ENCODE measurements around the gene OR51E1. TPM values are rescaled to one million over a fixed set of nuclear protein-coding genes. Genes with fewer than 3 reads are reported as not detected.
A peak's percentile ranks its signal among the peaks of the same experiment; 100 is the strongest.

OR51E1 gene
- total RNA-seq, 3 donors from 2014 or later (not counting 1 experiment from before 2014, with no cell fraction given) = not detected

DNA sequence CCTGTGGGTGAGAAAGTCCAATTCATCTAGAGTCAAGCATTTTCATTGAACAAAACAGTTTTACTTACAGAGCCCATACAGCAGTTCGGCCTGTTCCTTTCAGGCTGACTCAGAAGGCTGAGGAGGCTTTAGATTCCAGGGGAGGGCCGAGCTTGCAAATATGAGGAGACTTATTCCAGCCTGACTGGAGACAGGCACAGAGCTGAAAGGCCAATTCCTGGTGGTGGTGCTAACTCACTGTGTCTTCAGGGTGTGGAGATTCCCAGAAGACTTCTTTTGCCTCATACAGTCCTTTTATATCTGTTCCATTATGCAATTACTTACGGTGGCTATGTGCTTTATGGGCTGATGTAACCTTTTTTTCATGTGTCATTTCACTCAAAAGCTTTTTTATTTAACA lies 53.8 kb downstream of the OR51E1 start, which contains the start of gene OR51E2:
Gene OR51E2, minus strand, starts transcription at position 269 of the 400 bp plus-strand sequence. CDS start 15,142 bp downstream, outside the sequence.
- no peaks in the 10 kb centered on the region for H3K27me3 ChIP-seq (ENCODE audit: control insufficient read depth, insufficient read depth, low read length)
- H3K4me1 ChIP-seq (ENCODE audit: control insufficient read depth, insufficient read depth, low read length) = no peaks in the 10 kb centered on the region
- no peak for ATAC-seq
- Mint-ChIP-seq H3K27me3 (ENCODE audit: low read depth in 2 of 2) (peaks cover 0 to 4% of the 10 kb centered on the region in 2 donors), H3K36me3 (no peaks in the 10 kb centered on the region), H3K27ac (no peak within 1 kb of the TSS), H3K9me3 (no peaks in the 10 kb centered on the region), H3K4me1 (no peaks in the 10 kb centered on the region), H3K4me3 (no peak within 1 kb of the TSS)
- intact Hi-C loops (cut with micrococcal nuclease) = no loop called here
- no peaks in the 10 kb centered on the region for H3K9me3 ChIP-seq (ENCODE audit: control insufficient read depth, insufficient read depth, low read length)
- DNase-seq = no peak
- H3K36me3 ChIP-seq (ENCODE audit: control insufficient read depth, insufficient read depth, low read length) = no peaks in the 10 kb centered on the region
- TF ChIP-seq, protein P1, sequence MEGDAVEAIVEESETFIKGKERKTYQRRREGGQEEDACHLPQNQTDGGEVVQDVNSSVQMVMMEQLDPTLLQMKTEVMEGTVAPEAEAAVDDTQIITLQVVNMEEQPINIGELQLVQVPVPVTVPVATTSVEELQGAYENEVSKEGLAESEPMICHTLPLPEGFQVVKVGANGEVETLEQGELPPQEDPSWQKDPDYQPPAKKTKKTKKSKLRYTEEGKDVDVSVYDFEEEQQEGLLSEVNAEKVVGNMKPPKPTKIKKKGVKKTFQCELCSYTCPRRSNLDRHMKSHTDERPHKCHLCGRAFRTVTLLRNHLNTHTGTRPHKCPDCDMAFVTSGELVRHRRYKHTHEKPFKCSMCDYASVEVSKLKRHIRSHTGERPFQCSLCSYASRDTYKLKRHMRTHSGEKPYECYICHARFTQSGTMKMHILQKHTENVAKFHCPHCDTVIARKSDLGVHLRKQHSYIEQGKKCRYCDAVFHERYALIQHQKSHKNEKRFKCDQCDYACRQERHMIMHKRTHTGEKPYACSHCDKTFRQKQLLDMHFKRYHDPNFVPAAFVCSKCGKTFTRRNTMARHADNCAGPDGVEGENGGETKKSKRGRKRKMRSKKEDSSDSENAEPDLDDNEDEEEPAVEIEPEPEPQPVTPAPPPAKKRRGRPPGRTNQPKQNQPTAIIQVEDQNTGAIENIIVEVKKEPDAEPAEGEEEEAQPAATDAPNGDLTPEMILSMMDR (IDR thresholded peaks at IDR 0.05) = no peak
- H3K4me3 ChIP-seq (ENCODE audit: low read length) = no peak within 1 kb of the TSS
- H3K27ac ChIP-seq (ENCODE audit: low read length) = no peak within 1 kb of the TSS
- 81% methylated on average over 2 of the region's 3 CpGs for WGBS (ENCODE audit: insufficient coverage)

DNA sequence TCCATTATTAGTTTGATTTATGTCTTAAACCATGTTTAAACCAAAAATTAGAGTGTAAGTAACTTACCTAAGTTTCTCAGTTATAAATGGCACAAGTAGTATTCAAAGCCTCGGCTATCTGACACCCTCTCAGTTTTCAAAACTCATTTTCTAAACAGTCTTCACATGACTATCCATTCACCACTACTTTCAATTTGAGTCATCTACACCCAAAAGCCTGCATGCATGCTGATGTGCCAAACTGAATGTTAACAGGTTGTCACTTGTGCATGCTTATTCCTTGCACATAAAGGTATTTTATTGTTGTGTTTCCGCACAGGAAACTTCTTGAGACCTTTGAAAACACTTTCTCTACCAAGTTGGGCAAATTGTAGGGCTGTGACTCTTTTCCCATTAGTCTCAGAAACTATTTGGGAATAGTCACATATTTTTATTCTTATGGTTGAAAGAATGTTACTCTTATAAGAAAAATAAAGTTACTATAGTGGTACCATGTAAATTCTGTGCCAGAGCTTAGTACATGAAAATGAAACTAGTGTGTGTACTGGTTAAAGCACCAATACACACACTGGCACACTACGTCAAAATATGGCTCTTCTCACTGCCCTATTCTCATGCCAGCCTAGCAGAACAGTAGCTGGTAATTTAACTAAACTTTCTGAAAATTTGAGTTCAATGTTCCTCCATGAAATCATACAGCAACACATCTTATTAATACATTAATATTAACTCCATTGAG lies 56.1 kb downstream of the OR51E1 start:
- no peak overlapping the region for H3K27ac Mint-ChIP-seq
- no peaks in the 10 kb centered on the region for H3K9me3 Mint-ChIP-seq
- TF ChIP-seq, protein P1 (IDR thresholded peaks at IDR 0.05) = no peak
- H3K27me3 Mint-ChIP-seq (ENCODE audit: low read depth in 2 of 2) = peaks cover 2 to 4% of the 10 kb centered on the region in 2 donors
- H3K27me3 ChIP-seq (ENCODE audit: control insufficient read depth, insufficient read depth, low read length) = no peaks in the 10 kb centered on the region
- no peaks in the 10 kb centered on the region for H3K36me3 Mint-ChIP-seq
- H3K4me1 Mint-ChIP-seq = no peaks in the 10 kb centered on the region
- H3K36me3 ChIP-seq (ENCODE audit: control insufficient read depth, insufficient read depth, low read length) = no peaks in the 10 kb centered on the region
- no peak overlapping the region for H3K27ac ChIP-seq (ENCODE audit: low read length)
- no peaks in the 10 kb centered on the region for H3K9me3 ChIP-seq (ENCODE audit: control insufficient read depth, insufficient read depth, low read length)
- no peaks in the 10 kb centered on the region for H3K4me1 ChIP-seq (ENCODE audit: control insufficient read depth, insufficient read depth, low read length)
- no peak overlapping the region for H3K4me3 ChIP-seq (ENCODE audit: low read length)
- WGBS (ENCODE audit: insufficient coverage) = 81% methylated on average over 2 of the region's 3 CpGs
- peak in 1 of 2 donors; percentile 2 for DNase-seq
- no peak overlapping the region for H3K4me3 Mint-ChIP-seq
- intact Hi-C loops (cut with micrococcal nuclease) = no loop called here
- no peak for ATAC-seq

DNA sequence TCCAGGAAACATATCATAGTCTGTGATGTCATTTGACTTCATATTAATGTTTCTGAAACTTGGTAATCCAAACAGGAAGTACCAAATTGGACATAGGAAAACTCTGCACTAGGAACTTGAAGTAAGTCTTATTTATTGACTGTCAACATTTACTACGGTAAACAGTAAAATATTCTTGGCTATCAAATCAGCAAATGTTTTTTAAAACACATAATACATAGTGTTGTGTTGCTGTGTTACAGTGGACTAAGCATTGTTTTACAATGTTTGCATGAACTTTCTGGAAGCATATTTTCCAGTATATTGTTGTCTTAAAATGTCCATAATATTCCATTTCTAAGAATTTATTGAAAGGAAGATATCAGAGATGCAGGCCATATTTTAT lies 56.6 kb downstream of the OR51E1 start:
- Histone ChIP-seq H3K27ac (ENCODE audit: low read length) (no peak overlapping the region), H3K36me3 (ENCODE audit: control insufficient read depth, insufficient read depth, low read length) (no peaks in the 10 kb centered on the region), H3K4me1 (ENCODE audit: control insufficient read depth, insufficient read depth, low read length) (no peaks in the 10 kb centered on the region), H3K4me3 (ENCODE audit: low read length) (no peak overlapping the region), H3K9me3 (ENCODE audit: control insufficient read depth, insufficient read depth, low read length) (no peaks in the 10 kb centered on the region), H3K27me3 (ENCODE audit: control insufficient read depth, insufficient read depth, low read length) (no peaks in the 10 kb centered on the region)
- no CpG with 5 or more reads among the region's 1 CpG for WGBS (ENCODE audit: insufficient coverage)
- Mint-ChIP-seq H3K4me1 (no peaks in the 10 kb centered on the region), H3K9me3 (no peaks in the 10 kb centered on the region), H3K27ac (no peak overlapping the region), H3K36me3 (no peaks in the 10 kb centered on the region), H3K4me3 (no peak overlapping the region), H3K27me3 (ENCODE audit: low read depth in 2 of 2) (peaks cover 4 to 8% of the 10 kb centered on the region in 2 donors)
- TF ChIP-seq, protein P1 (IDR thresholded peaks at IDR 0.05) = no peak
- intact Hi-C loops (cut with micrococcal nuclease) = no loop called here
- no peak for ATAC-seq
- DNase-seq = no peak
